ENCODE measurements around the gene FOXL2.

The FOXL2 gene

GRCh38 chr3:138902171-138902570, 44.8 kb downstream of the FOXL2 start:
- no peak for DNase-seq (ENCODE audit: low read depth)
- no peak for TF ChIP-seq CTCF (conservative IDR thresholded peaks at IDR 0.05; ENCODE audit: low read depth, low read length)
- no peak overlapping the region for H3K4me3 ChIP-seq (ENCODE audit: low read depth, low read length)

- no peak for TF ChIP-seq CTCF (conservative IDR thresholded peaks at IDR 0.05; ENCODE audit: low read depth, low read length)
- no peak overlapping the region for H3K4me3 ChIP-seq (ENCODE audit: low read depth, low read length)
- DNase-seq (ENCODE audit: low read depth) = no peak
Observed at GRCh38 chr3:138901567-138901966, 45.4 kb downstream of the FOXL2 start.

- no peak for TF ChIP-seq CTCF (conservative IDR thresholded peaks at IDR 0.05; ENCODE audit: low read depth, low read length)
- no peak for DNase-seq (ENCODE audit: low read depth)
- H3K4me3 ChIP-seq (ENCODE audit: low read depth, low read length) = no peak overlapping the region
Observed at GRCh38 chr3:138899351-138899991, 47.5 kb downstream of the FOXL2 start.

- TF ChIP-seq CTCF (conservative IDR thresholded peaks at IDR 0.05; ENCODE audit: low read depth, low read length) = no peak
- DNase-seq (ENCODE audit: low read depth) = no peak
- H3K4me3 ChIP-seq (ENCODE audit: low read depth, low read length) = no peak overlapping the region
Observed at GRCh38 chr3:138898708-138899107, 48.2 kb downstream of the FOXL2 start.

- H3K4me3 ChIP-seq (ENCODE audit: low read depth, low read length) = no peak overlapping the region
- peak; percentile 63 for DNase-seq (ENCODE audit: low read depth)
- TF ChIP-seq CTCF (conservative IDR thresholded peaks at IDR 0.05; ENCODE audit: low read depth, low read length) = no peak
Observed at GRCh38 chr3:138898301-138898700, 48.6 kb downstream of the FOXL2 start.
